ENCODE data around the gene MAP3K19.

The MAP3K19 gene

GRCh38 chr2:135029481-135030134, 17.6 kb downstream of the MAP3K19 start (continued):
- TF ChIP-seq ZBTB49 (tag by site-specific recombination; IDR thresholded peaks at IDR 0.05; ENCODE audit: low read depth) (no peak), ZNF416 (tag by site-specific recombination; IDR thresholded peaks at IDR 0.05) (no peak), ZNF169 (tag by site-specific recombination; IDR thresholded peaks at IDR 0.05) (no peak), SP2 (tag by site-specific recombination; IDR thresholded peaks at IDR 0.05) (no peak), ZNF112 (tag by site-specific recombination; IDR thresholded peaks at IDR 0.05) (no peak), ZNF580 (tag by site-specific recombination; IDR thresholded peaks at IDR 0.05) (no peak)

- Histone ChIP-seq H3K36me3 (ENCODE audit: control insufficient read depth in 2 of 2, insufficient read depth in 1 of 2, low read length in 2 of 2) (no peaks in the 10 kb centered on the region), H3K27ac (ENCODE audit: extremely low read depth, low read depth, low read length) (no peak overlapping the region), H3K4me3 (ENCODE audit: low read depth, low read length) (no peak overlapping the region), H3K4me1 (ENCODE audit: control insufficient read depth, insufficient read depth, low read length) (no peaks in the 10 kb centered on the region), H3K9me3 (ENCODE audit: control insufficient read depth, insufficient read depth, low read depth, low read length) (no peaks in the 10 kb centered on the region)
- CTCF ChIA-PET: interaction anchor here (0.6 kb wide), 1 partner anchor 13 kb away, joined by 3 read pairs; no protein-coding TSS in a partner anchor
- TF ChIP-seq ZNF596 (tag by site-specific recombination; IDR thresholded peaks at IDR 0.05) (no peak), PRDM1 (tag by site-specific recombination; IDR thresholded peaks at IDR 0.05) (no peak), ZIC2 (tag by site-specific recombination; IDR thresholded peaks at IDR 0.05) (no peak), PBX3 (CRISPR knock-in tag; IDR thresholded peaks at IDR 0.05) (no peak), ELK4 (IDR thresholded peaks at IDR 0.05; ENCODE audit: borderline replicate concordance, low read depth, low read length) (no peak), IKZF3 (tag by site-specific recombination; IDR thresholded peaks at IDR 0.05) (no peak), ZNF366 (tag by site-specific recombination; conservative IDR thresholded peaks at IDR 0.05) (no peak), SETDB1 (IDR thresholded peaks at IDR 0.05; ENCODE audit: insufficient read length, low read length) (no peak), ZNF169 (tag by site-specific recombination; IDR thresholded peaks at IDR 0.05) (no peak), ZNF140 (tag by site-specific recombination; IDR thresholded peaks at IDR 0.05) (no peak), ZBTB10 (tag by site-specific recombination; IDR thresholded peaks at IDR 0.05) (no peak), ZNF558 (tag by site-specific recombination; IDR thresholded peaks at IDR 0.05) (no peak), GLI4 (tag by site-specific recombination; IDR thresholded peaks at IDR 0.05) (no peak), ZNF501 (tag by site-specific recombination; IDR thresholded peaks at IDR 0.05) (no peak)
- POLR2A ChIA-PET: no interaction called here
Observed at GRCh38 chr2:135023886-135024485, 23.3 kb downstream of the MAP3K19 start.

All from HEK293 (cell line).